GM12801 (cell line): ENCODE results near the gene LPP.

Source experiments
- TF ChIP-seq, protein P1 (sequence below): IDR thresholded peaks from one replicate; pipeline ENCODE4 v1.5.1; 2011; ENCODE audit warnings: control low read depth; ENCODE audit not compliant: insufficient read length; ENCODE audit errors: extremely low read depth

The LPP gene

DNA sequence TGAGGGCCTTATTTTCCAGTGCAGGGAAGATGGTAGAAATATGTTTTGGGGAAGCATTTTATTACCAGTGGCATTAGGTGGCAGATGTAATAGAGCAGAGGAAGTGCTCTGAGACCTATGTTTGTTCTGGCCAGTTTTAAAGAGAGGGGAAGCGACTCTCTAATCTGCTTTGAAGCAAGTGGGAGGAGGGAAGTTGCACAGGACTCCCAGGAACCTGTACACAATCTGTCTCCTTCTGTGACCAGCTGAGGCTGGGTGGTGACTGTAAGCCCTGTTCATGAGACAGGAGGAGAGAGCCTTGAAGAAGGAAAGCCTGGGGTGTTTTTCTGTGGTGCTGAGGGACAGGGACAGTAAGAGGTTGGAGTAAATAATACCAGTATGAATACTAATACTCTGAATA is 60.5 kb downstream of the LPP start:
- TF ChIP-seq, protein P1, sequence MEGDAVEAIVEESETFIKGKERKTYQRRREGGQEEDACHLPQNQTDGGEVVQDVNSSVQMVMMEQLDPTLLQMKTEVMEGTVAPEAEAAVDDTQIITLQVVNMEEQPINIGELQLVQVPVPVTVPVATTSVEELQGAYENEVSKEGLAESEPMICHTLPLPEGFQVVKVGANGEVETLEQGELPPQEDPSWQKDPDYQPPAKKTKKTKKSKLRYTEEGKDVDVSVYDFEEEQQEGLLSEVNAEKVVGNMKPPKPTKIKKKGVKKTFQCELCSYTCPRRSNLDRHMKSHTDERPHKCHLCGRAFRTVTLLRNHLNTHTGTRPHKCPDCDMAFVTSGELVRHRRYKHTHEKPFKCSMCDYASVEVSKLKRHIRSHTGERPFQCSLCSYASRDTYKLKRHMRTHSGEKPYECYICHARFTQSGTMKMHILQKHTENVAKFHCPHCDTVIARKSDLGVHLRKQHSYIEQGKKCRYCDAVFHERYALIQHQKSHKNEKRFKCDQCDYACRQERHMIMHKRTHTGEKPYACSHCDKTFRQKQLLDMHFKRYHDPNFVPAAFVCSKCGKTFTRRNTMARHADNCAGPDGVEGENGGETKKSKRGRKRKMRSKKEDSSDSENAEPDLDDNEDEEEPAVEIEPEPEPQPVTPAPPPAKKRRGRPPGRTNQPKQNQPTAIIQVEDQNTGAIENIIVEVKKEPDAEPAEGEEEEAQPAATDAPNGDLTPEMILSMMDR: no peak

DNA sequence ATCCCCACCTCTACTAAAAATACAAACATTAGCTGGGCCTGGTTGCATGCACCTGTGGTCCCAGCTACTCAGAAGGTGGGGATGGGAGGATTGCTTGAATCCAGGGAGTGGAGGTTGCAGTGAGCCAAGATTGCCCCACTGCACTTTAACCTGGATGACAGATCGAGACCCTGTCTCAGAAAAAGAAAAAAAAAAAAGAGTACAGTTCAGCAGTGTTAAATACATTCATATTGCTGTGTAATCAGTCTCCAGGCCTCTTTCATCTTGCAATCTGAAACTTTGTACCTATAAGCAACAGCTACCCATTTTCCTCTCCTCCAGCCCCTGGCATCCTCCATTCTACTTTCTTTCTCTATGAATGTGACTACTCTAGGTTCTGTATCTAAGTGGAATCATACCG is 61.2 kb downstream of the LPP start:
- TF ChIP-seq, protein P1: no peak

DNA sequence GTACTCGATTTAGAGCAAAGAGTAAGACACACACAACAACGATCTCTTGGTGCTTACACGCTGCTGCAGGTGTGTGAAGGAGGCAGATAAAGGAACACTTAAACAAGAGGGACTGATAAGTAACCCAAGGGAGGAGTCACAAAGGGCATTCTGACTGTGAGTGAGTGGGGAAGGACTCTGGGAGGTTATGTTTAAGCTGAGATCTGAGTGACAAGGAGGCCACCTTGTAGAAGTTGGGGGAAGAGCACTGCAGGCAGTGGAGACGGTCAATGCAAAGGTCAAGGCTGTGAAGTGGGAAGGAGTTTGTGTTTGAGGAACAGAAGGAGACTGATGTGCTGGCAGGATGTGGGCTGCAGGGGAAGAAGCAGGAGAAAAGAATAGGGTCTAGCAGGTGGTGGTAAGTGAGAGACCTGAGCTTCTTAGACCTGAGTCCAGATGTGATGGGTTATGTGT is 63.1 kb downstream of the LPP start:
- TF ChIP-seq, protein P1: no peak

DNA sequence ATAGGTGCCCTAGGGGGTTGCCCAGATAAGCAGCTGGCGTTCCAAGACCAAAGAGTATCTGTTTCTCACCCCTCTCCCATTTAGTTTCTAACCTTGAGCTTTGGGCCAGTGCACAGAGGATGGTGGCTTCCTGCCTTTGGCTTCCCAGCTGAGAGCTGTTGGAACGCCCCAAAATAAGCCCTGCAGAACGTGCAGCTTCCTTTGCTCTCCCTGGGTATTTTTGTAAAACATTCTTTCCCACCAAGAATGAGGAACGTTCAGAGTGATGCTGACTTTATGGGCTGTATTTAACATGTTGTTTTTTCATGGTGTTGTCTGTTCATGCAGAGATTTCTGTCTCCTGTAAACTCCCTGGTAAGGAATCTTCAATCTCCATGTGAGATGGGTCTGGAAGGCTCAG is 63.8 kb downstream of the LPP start:
- TF ChIP-seq, protein P1: no peak

DNA sequence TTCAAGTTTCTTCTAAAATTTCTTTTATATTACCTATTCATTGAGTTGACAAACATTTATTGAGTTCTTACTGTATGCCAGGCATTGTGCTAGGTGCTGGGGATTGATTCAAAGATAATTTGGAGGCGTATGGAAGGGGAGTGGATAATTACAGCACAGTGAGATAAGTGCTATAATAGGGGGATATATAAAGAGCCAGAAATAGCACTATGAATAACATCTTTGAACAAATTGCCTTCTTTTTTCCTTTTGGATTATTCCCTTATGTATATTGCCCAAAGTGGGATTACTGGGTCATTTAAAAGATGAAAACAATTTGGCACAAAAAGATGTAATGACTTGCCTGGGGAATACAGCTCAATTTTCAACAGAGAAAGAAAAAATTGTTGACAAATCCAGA is 64.6 kb downstream of the LPP start:
- TF ChIP-seq, protein P1: no peak

DNA sequence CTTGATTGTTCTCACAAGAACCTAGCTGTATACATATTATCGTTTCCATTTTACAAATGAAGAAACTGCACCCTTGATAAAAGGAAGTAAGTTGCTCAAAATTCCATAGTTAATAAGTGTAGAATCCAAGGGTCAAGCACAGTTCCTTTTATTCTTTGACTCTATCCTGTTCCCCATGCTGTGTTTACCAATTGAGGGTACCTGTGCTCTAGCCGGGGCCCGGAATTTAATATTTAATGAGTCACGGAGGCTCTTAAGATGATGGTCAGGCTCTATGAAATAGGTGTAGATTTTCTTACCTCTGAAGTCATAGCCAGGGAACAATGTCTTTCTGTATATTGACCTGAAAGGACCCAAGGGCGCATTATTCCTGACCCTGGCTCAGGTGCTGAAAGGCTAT is 65.2 kb downstream of the LPP start:
- TF ChIP-seq, protein P1: no peak

DNA sequence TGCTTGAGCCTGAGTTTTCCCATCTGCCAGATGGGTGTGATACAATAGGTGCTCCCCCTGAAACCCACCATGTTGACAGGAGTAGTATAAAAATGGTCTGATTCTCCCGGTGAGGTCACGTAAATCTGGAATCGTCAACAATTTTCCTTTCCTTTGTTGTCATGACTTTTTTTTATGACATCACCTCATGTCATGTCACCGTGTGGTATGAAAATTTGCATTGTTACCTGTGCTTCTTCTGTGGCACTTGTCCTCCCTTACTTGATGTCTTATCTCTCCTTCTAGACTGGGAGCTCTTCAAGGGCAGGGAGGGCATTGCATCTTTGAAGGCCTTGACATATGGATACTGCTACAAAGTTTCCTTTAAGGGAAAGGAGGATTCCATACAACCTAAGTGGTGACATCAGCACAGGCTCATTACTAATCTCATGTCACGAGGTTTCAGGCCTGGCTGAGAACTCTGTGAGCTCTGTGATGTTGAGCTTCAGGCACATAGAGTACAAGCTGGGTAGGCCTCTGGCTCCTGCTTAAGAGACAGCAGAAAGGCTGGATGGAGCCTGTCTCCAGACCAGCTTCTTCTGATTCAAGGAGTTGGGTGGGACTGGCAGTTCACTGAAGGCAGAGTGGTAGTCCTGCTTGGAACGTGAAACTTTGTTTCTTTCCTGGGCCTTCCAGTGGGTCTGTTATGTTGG is 66.3 kb downstream of the LPP start:
- TF ChIP-seq, protein P1: no peak
